ENCODE data around the gene LNX2.

LNX2 gene

DNA sequence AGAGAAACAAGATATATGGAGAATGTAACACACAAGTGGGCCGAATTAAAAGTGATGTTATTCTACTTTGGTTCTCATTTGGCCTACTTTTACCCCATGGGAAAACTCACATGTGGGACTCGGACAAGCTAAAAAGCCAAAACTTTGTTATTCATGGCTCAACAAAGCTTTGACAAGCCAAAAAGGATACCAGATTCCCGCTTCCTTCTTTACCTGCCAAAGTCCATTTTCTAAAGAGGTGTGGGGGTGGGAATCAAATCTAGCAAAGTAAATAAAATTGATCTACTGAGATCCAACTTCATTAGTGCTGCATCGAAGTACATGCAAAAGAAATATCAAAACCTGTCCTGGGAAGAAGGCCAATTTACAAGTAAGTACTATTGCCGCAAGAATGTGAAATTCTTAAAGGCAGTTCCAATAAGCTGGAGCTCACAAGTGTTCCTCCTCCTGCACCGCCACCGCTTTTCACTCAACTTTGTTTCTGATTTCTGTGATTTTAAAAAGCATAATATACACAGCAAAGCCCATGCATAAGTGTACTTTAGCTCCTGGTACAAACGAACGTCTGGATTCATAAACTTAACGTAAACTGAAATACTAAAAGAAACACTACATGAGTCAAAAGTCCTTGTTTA is 1.1 kb downstream of the LNX2 start:
- no peak for DNase-seq (ENCODE audit: low read depth in 1 of 2, low spot score in 1 of 2)
- TF ChIP-seq SPI1 (IDR thresholded peaks at IDR 0.05; ENCODE audit: borderline replicate concordance, low read depth), result no peak
- TF ChIP-seq, protein P1, sequence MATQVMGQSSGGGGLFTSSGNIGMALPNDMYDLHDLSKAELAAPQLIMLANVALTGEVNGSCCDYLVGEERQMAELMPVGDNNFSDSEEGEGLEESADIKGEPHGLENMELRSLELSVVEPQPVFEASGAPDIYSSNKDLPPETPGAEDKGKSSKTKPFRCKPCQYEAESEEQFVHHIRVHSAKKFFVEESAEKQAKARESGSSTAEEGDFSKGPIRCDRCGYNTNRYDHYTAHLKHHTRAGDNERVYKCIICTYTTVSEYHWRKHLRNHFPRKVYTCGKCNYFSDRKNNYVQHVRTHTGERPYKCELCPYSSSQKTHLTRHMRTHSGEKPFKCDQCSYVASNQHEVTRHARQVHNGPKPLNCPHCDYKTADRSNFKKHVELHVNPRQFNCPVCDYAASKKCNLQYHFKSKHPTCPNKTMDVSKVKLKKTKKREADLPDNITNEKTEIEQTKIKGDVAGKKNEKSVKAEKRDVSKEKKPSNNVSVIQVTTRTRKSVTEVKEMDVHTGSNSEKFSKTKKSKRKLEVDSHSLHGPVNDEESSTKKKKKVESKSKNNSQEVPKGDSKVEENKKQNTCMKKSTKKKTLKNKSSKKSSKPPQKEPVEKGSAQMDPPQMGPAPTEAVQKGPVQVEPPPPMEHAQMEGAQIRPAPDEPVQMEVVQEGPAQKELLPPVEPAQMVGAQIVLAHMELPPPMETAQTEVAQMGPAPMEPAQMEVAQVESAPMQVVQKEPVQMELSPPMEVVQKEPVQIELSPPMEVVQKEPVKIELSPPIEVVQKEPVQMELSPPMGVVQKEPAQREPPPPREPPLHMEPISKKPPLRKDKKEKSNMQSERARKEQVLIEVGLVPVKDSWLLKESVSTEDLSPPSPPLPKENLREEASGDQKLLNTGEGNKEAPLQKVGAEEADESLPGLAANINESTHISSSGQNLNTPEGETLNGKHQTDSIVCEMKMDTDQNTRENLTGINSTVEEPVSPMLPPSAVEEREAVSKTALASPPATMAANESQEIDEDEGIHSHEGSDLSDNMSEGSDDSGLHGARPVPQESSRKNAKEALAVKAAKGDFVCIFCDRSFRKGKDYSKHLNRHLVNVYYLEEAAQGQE (IDR thresholded peaks at IDR 0.05; ENCODE audit: insufficient replicate concordance, low read depth), result no peak
- no peak for TF ChIP-seq POLR2AphosphoS5 (IDR thresholded peaks at IDR 0.05; ENCODE audit: low read depth)
- TF ChIP-seq, protein P2, sequence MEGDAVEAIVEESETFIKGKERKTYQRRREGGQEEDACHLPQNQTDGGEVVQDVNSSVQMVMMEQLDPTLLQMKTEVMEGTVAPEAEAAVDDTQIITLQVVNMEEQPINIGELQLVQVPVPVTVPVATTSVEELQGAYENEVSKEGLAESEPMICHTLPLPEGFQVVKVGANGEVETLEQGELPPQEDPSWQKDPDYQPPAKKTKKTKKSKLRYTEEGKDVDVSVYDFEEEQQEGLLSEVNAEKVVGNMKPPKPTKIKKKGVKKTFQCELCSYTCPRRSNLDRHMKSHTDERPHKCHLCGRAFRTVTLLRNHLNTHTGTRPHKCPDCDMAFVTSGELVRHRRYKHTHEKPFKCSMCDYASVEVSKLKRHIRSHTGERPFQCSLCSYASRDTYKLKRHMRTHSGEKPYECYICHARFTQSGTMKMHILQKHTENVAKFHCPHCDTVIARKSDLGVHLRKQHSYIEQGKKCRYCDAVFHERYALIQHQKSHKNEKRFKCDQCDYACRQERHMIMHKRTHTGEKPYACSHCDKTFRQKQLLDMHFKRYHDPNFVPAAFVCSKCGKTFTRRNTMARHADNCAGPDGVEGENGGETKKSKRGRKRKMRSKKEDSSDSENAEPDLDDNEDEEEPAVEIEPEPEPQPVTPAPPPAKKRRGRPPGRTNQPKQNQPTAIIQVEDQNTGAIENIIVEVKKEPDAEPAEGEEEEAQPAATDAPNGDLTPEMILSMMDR (IDR thresholded peaks at IDR 0.05; ENCODE audit: insufficient read depth, low read length), result no peak
- TF ChIP-seq GABPA (IDR thresholded peaks at IDR 0.05; ENCODE audit: low read depth), result no peak
- Histone ChIP-seq H3K27ac (replicated peaks) (no peak overlapping the region), H3K4me3 (replicated peaks; ENCODE audit: insufficient read depth, low read length) (peak overlapping the region; percentile 87), H3K27me3 (ENCODE audit: insufficient read depth, poor library complexity, severe bottlenecking) (no peaks in the 10 kb centered on the region)

DNA sequence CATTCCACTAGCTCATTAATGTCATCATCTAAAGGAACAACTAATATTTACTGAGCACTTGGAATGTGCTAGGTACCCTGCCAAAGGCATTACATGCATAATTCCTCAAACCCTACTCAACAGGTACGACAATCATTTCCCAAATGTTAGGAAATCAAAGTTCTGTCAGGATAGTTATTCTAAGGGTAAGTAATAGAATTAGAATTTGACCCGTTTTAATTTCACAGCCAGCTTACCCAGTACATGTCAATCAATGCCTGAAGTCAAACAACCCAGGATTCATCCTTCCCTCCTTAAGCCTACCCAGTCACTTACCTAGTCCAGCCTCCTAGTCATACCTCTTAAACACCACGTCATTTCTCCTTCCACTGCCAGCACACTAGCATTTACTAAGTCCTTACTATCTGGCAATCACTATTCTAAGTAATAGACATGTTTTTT is 2.4 kb downstream of the LNX2 start:
- no peak overlapping the region for H3K27ac ChIP-seq (replicated peaks)

GRCh38 chr13:27613628-27614027 is 6.7 kb downstream of the LNX2 start:
- H3K27ac ChIP-seq (replicated peaks), result no peak overlapping the region
- H3K27me3 ChIP-seq (ENCODE audit: insufficient read depth, poor library complexity, severe bottlenecking), result no peaks in the 10 kb centered on the region
- H3K4me3 ChIP-seq (replicated peaks; ENCODE audit: insufficient read depth, low read length), result no peak overlapping the region
- TF ChIP-seq SPI1 (IDR thresholded peaks at IDR 0.05; ENCODE audit: borderline replicate concordance, low read depth) (no peak), POLR2AphosphoS5 (IDR thresholded peaks at IDR 0.05; ENCODE audit: low read depth) (no peak)
- TF ChIP-seq, protein P1 (IDR thresholded peaks at IDR 0.05; ENCODE audit: insufficient replicate concordance, low read depth), result no peak
- TF ChIP-seq, protein P2 (IDR thresholded peaks at IDR 0.05; ENCODE audit: insufficient read depth, low read length), result no peak
- no peak for DNase-seq (ENCODE audit: low read depth in 1 of 2, low spot score in 1 of 2)

More for the DNA sequence above, 2.4 kb downstream of the LNX2 start:
- Histone ChIP-seq H3K27me3 (ENCODE audit: insufficient read depth, poor library complexity, severe bottlenecking) (no peaks in the 10 kb centered on the region), H3K4me3 (replicated peaks; ENCODE audit: insufficient read depth, low read length) (no peak overlapping the region)
- TF ChIP-seq SPI1 (IDR thresholded peaks at IDR 0.05; ENCODE audit: borderline replicate concordance, low read depth), result no peak
- no peak for TF ChIP-seq GABPA (IDR thresholded peaks at IDR 0.05; ENCODE audit: low read depth)
- no peak for TF ChIP-seq POLR2AphosphoS5 (IDR thresholded peaks at IDR 0.05; ENCODE audit: low read depth)
- TF ChIP-seq, protein P2 (IDR thresholded peaks at IDR 0.05; ENCODE audit: insufficient read depth, low read length), result no peak
- TF ChIP-seq, protein P1 (IDR thresholded peaks at IDR 0.05; ENCODE audit: insufficient replicate concordance, low read depth), result no peak
- no peak for DNase-seq (ENCODE audit: low read depth in 1 of 2, low spot score in 1 of 2)

All from HL-60 (cell line).